MG63 (cell line): Measurements from ENCODE around the gene NME4. TPM values are rescaled to one million over a fixed set of nuclear protein-coding genes. Genes with fewer than 3 reads are reported as not detected.
"Not testable (repeated sequence)": the region's sequence is repeated elsewhere in the genome, so short reads cannot be mapped to it uniquely, and the experiment has no call there.

Experiments used
- DNase-seq: peaks from one replicate; pipeline ENCODE4 v3.0.0-alpha.2; 2020
- H3K27me3 ChIP-seq: fragments of 250-450 bp; sonication (Bioruptor Pico); 2 replicates; pipeline ENCODE4 v1.5.1; 2020; ENCODE audit warnings: mild to moderate bottlenecking, moderate library complexity
- H3K36me3 ChIP-seq: fragments of 250-450 bp; sonication (Bioruptor Pico); 2 replicates; pipeline ENCODE4 v1.5.1; 2020; ENCODE audit warnings: mild to moderate bottlenecking, moderate library complexity
- H3K4me3 ChIP-seq: fragments of 250-450 bp; sonication (Bioruptor Pico); 2 replicates; pipeline ENCODE4 v1.5.1; 2020; ENCODE audit warnings: mild to moderate bottlenecking, moderate library complexity
- H3K9me3 ChIP-seq: fragments of 250-450 bp; sonication (Bioruptor Pico); 2 replicates; pipeline ENCODE4 v1.5.1; 2020; ENCODE audit warnings: mild to moderate bottlenecking, moderate library complexity
- total RNA-seq: library from RNA; depleted of rRNA; stranded (reverse); fragments of >200 nt; shearing (Covaris generic); gene quantifications from 2 replicates; pipeline ENCODE4 v1.2.3, GENCODE V29; 2014; ENCODE audit warnings: low replicate concordance

NME4 gene
- total RNA-seq, 1 experiment from 2014 or later, result 350 TPM

GRCh38 chr16:381789-382717 lies 14.9 kb upstream of the NME4 start, which contains the start of gene PGAP6:
PGAP6 (minus strand) TSS chr16:381978; CDS start chr16:381821, 157 bp downstream.
- Histone ChIP-seq H3K9me3 (no peaks in the 10 kb centered on the region), H3K4me3 (peak within 1 kb of the TSS; percentile 73), H3K36me3 (no peaks in the 10 kb centered on the region; the same call in none of the 2 replicates), H3K27me3 (no peaks in the 10 kb centered on the region)
- peak; percentile 63 for DNase-seq

GRCh38 chr16:383326-384051 lies 13.5 kb upstream of the NME4 start:
- H3K36me3 ChIP-seq, result no peaks in the 10 kb centered on the region; the same call in 1 of the 2 replicates
- H3K9me3 ChIP-seq, result no peaks in the 10 kb centered on the region
- H3K27me3 ChIP-seq, result no peaks in the 10 kb centered on the region
- no peak overlapping the region for H3K4me3 ChIP-seq
- DNase-seq, result no peak

- no peaks in the 10 kb centered on the region for H3K27me3 ChIP-seq
- no peak for DNase-seq
- H3K36me3 ChIP-seq, result no peaks in the 10 kb centered on the region; the same call in 1 of the 2 replicates
- H3K4me3 ChIP-seq, result no peak overlapping the region
- H3K9me3 ChIP-seq, result peaks cover under 1% of the 10 kb centered on the region; the same call in 1 of the 2 replicates
These were observed 10.3 kb upstream of the NME4 start for GRCh38 chr16:386641-387156.

GRCh38 chr16:387761-388666 lies 9.0 kb upstream of the NME4 start:
- not testable (repeated sequence) for H3K36me3 ChIP-seq, H3K4me3 ChIP-seq, H3K27me3 ChIP-seq, H3K9me3 ChIP-seq, DNase-seq

GRCh38 chr16:389352-389751 lies 7.6 kb upstream of the NME4 start:
- Histone ChIP-seq H3K27me3 (no peaks in the 10 kb centered on the region), H3K4me3 (no peak overlapping the region), H3K36me3 (no peaks in the 10 kb centered on the region), H3K9me3 (peaks cover 6% of the 10 kb centered on the region; the same call in 1 of the 2 replicates)
- DNase-seq, result no peak

GRCh38 chr16:391885-392335 lies 5.1 kb upstream of the NME4 start:
- DNase-seq, result peak; percentile 63

GRCh38 chr16:392450-393030 lies 4.5 kb upstream of the NME4 start:
- no peaks in the 10 kb centered on the region for H3K36me3 ChIP-seq
- H3K4me3 ChIP-seq, result no peak overlapping the region
- H3K9me3 ChIP-seq, result peaks cover 6% of the 10 kb centered on the region; the same call in 1 of the 2 replicates
- no peak for DNase-seq
- H3K27me3 ChIP-seq, result no peaks in the 10 kb centered on the region

More at GRCh38 chr16:391885-392335, 5.1 kb upstream of the NME4 start:
- Histone ChIP-seq H3K9me3 (peaks cover 6% of the 10 kb centered on the region; the same call in 1 of the 2 replicates), H3K36me3 (no peaks in the 10 kb centered on the region), H3K27me3 (no peaks in the 10 kb centered on the region), H3K4me3 (no peak overlapping the region)

GRCh38 chr16:396199-396598 lies 800 bp upstream of the NME4 start:
- H3K36me3 ChIP-seq, result peaks cover 26% of the 10 kb centered on the region
- H3K27me3 ChIP-seq, result no peaks in the 10 kb centered on the region
- peaks cover 6% of the 10 kb centered on the region; the same call in 1 of the 2 replicates for H3K9me3 ChIP-seq
- H3K4me3 ChIP-seq, result peak overlapping the region; percentile 53
- no peak for DNase-seq

GRCh38 chr16:396605-397004 lies 394 bp upstream of the NME4 start:
- H3K4me3 ChIP-seq, result peak overlapping the region; percentile 53
- peaks cover 26% of the 10 kb centered on the region for H3K36me3 ChIP-seq
- peaks cover 6% of the 10 kb centered on the region; the same call in 1 of the 2 replicates for H3K9me3 ChIP-seq
- H3K27me3 ChIP-seq, result no peaks in the 10 kb centered on the region
- peak; percentile 70 for DNase-seq

- peaks cover 28% of the 10 kb centered on the region for H3K36me3 ChIP-seq
- no peak overlapping the region for H3K4me3 ChIP-seq
- peak; percentile 62 for DNase-seq
- no peaks in the 10 kb centered on the region for H3K27me3 ChIP-seq
- no peaks in the 10 kb centered on the region for H3K9me3 ChIP-seq
These were observed 835 bp downstream of the NME4 start for GRCh38 chr16:397736-398332.

GRCh38 chr16:398561-399339 lies 1.8 kb downstream of the NME4 start:
- Histone ChIP-seq H3K36me3 (peaks cover 37% of the 10 kb centered on the region), H3K9me3 (no peaks in the 10 kb centered on the region), H3K4me3 (no peak overlapping the region), H3K27me3 (no peaks in the 10 kb centered on the region)
- DNase-seq, result no peak

- Histone ChIP-seq H3K36me3 (peaks cover 38% of the 10 kb centered on the region), H3K27me3 (no peaks in the 10 kb centered on the region), H3K4me3 (no peak overlapping the region), H3K9me3 (no peaks in the 10 kb centered on the region)
- no peak for DNase-seq
These were observed 2.5 kb downstream of the NME4 start for GRCh38 chr16:399340-400019.

GRCh38 chr16:400061-400591 lies 3.1 kb downstream of the NME4 start:
- peaks cover 38% of the 10 kb centered on the region for H3K36me3 ChIP-seq
- no peak for DNase-seq
- no peaks in the 10 kb centered on the region for H3K9me3 ChIP-seq
- H3K4me3 ChIP-seq, result peak overlapping the region; percentile 95
- no peaks in the 10 kb centered on the region for H3K27me3 ChIP-seq
